ENCODE results near the gene TFEB. TPM values are rescaled to one million over a fixed set of nuclear protein-coding genes. Genes with fewer than 3 reads are reported as not detected.

Gene TFEB
- total RNA-seq, 1 donor from 2014 or later: 3.1 TPM

DNA sequence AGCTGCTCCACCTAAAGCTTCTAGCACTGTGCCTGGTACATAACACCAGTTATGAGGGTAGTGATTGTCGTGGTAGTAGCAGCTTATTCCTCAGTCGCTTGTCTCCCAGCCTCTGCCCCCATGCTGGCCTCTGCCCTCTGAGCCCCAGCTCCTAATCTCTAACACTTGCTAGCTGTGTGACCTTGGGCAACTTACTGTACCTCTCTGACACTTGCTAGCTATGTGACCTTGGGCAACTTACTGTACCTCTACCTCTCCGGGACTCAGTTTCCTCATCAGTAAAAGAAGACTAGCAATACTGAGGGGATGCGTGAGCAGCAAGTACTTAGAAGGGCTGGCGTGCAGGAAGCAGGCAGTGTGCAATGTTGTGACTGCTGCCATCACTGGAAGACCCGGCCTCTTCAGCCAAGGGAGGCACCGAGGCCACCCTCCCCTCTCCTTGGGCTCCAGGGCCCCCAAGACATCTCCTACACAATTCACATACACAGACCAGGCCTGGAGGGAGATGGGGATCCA, 87.3 kb downstream of the TFEB start:
- Mint-ChIP-seq H3K4me1 (ENCODE audit: low read depth, unreplicated experiment) (peaks cover 8% of the 10 kb centered on the region), H3K27me3 (ENCODE audit: unreplicated experiment) (peaks cover 11% of the 10 kb centered on the region), H3K36me3 (ENCODE audit: unreplicated experiment) (no peaks in the 10 kb centered on the region), H3K27ac (ENCODE audit: unreplicated experiment) (no peak overlapping the region), H3K4me3 (ENCODE audit: unreplicated experiment) (no peak overlapping the region), H3K9me3 (ENCODE audit: unreplicated experiment) (peaks cover 4% of the 10 kb centered on the region)
- TF ChIP-seq, protein P1, sequence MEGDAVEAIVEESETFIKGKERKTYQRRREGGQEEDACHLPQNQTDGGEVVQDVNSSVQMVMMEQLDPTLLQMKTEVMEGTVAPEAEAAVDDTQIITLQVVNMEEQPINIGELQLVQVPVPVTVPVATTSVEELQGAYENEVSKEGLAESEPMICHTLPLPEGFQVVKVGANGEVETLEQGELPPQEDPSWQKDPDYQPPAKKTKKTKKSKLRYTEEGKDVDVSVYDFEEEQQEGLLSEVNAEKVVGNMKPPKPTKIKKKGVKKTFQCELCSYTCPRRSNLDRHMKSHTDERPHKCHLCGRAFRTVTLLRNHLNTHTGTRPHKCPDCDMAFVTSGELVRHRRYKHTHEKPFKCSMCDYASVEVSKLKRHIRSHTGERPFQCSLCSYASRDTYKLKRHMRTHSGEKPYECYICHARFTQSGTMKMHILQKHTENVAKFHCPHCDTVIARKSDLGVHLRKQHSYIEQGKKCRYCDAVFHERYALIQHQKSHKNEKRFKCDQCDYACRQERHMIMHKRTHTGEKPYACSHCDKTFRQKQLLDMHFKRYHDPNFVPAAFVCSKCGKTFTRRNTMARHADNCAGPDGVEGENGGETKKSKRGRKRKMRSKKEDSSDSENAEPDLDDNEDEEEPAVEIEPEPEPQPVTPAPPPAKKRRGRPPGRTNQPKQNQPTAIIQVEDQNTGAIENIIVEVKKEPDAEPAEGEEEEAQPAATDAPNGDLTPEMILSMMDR (IDR thresholded peaks at IDR 0.05; ENCODE audit: partially characterized antibody, unreplicated experiment): no peak
- no peak for DNase-seq

GRCh38 chr6:41647061-41647511, 88.3 kb downstream of the TFEB start:
- Mint-ChIP-seq H3K9me3 (ENCODE audit: unreplicated experiment) (peaks cover 4% of the 10 kb centered on the region), H3K36me3 (ENCODE audit: unreplicated experiment) (no peaks in the 10 kb centered on the region), H3K27ac (ENCODE audit: unreplicated experiment) (no peak overlapping the region), H3K4me1 (ENCODE audit: low read depth, unreplicated experiment) (peaks cover 8% of the 10 kb centered on the region), H3K27me3 (ENCODE audit: unreplicated experiment) (peaks cover 11% of the 10 kb centered on the region), H3K4me3 (ENCODE audit: unreplicated experiment) (no peak overlapping the region)
- TF ChIP-seq, protein P1 (IDR thresholded peaks at IDR 0.05; ENCODE audit: partially characterized antibody, unreplicated experiment): no peak
- DNase-seq: no peak

GRCh38 chr6:41646026-41646795, 89.2 kb downstream of the TFEB start:
- Mint-ChIP-seq H3K4me3 (ENCODE audit: unreplicated experiment) (no peak overlapping the region), H3K4me1 (ENCODE audit: low read depth, unreplicated experiment) (peaks cover 8% of the 10 kb centered on the region), H3K27ac (ENCODE audit: unreplicated experiment) (no peak overlapping the region), H3K9me3 (ENCODE audit: unreplicated experiment) (peaks cover 3% of the 10 kb centered on the region), H3K27me3 (ENCODE audit: unreplicated experiment) (peaks cover 12% of the 10 kb centered on the region), H3K36me3 (ENCODE audit: unreplicated experiment) (no peaks in the 10 kb centered on the region)
- TF ChIP-seq, protein P1 (IDR thresholded peaks at IDR 0.05; ENCODE audit: partially characterized antibody, unreplicated experiment): no peak
- DNase-seq: no peak

DNA sequence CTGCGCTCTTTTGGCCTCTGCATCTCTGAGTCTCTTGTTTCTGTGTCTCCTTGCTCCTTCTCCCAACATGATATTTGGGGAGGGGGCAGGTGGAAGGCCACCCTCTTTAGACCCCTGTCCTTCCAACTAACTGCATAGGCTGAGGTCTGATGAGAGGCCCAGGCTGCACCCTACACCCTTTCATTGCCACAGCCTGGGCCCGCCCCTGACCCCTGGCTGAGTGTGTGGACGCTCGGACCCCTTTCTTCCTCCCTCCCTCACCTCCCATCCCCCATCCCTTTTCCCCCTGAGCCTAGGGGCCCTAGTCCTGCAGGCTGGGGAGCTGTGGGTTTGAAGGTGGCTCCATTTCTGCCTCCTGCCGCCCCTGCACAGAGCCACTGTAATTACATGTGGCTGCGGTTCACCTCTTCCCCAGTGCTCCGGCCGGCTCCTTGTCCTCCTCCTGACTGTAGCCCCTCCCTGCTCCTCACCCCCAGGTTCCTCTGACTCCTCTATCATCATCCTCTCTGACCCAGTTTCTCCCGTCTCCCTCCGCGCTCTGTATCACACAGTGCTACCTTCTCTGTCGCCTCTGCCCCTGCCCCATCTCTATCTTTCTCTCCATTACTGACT, 90.3 kb downstream of the TFEB start:
- H3K36me3 Mint-ChIP-seq (ENCODE audit: unreplicated experiment): no peaks in the 10 kb centered on the region
- no peak overlapping the region for H3K27ac Mint-ChIP-seq (ENCODE audit: unreplicated experiment)
- H3K4me1 Mint-ChIP-seq (ENCODE audit: low read depth, unreplicated experiment): peaks cover 9% of the 10 kb centered on the region
- no peak for DNase-seq
- peak overlapping the region; percentile 49 for H3K4me3 Mint-ChIP-seq (ENCODE audit: unreplicated experiment)
- TF ChIP-seq, protein P1 (IDR thresholded peaks at IDR 0.05; ENCODE audit: partially characterized antibody, unreplicated experiment): no peak
- H3K9me3 Mint-ChIP-seq (ENCODE audit: unreplicated experiment): peaks cover 5% of the 10 kb centered on the region
- peaks cover 16% of the 10 kb centered on the region for H3K27me3 Mint-ChIP-seq (ENCODE audit: unreplicated experiment)

Data from glutamatergic neuron (in vitro differentiated cells).